ENCODE data around the gene HLCS. TPM values are rescaled to one million over a fixed set of nuclear protein-coding genes. Genes with fewer than 3 reads are reported as not detected.

HLCS gene
- total RNA-seq, 2 donors from 2014 or later, result 17.5 to 29.3 TPM

DNA sequence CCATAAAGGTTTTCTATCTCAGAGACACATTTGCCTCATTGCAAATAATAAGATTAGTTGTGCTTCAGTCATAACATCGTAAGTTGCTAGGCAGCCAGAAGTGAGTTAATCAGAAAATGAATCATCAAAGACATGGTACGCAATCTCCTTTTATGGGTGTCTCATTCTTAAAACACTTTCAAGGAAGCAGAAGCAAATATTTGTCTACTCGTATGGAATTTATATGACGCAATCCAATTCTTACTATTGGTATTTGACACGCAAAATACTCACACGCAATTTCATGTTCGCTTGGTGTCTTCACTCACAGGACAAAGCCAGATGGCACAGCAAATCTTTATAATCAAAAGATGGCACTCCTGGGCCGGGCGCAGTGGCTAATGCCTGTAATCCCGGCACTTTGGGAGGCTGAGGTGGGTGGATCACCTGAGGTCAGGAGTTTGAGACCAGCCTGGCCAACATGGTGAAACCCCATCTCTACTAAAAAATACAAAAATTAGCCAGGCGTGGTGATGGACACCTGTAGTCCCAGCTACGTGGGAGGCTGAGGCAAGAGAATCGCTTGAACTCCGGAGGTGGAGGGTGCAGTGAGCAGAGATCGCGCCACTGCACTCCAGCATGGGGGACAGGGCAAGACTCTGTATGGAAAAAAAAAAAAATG lies 56.4 kb downstream of the HLCS start:
- no peak for ATAC-seq (ENCODE audit: insufficient number of reproducible peaks, low FRiP score, low read depth)
- no peak for DNase-seq (ENCODE audit: low spot score)
- Histone ChIP-seq H3K4me1 (ENCODE audit: control insufficient read depth in 1 of 2, low read depth in 2 of 2) (no peaks in the 10 kb centered on the region), H3K36me3 (no peaks in the 10 kb centered on the region), H3K27me3 (replicated peaks; ENCODE audit: insufficient read depth) (no peaks in the 10 kb centered on the region), H3K9me3 (no peaks in the 10 kb centered on the region), H3K4me3 (no peak overlapping the region), H3K27ac (no peak overlapping the region)
- TF ChIP-seq, protein P1, sequence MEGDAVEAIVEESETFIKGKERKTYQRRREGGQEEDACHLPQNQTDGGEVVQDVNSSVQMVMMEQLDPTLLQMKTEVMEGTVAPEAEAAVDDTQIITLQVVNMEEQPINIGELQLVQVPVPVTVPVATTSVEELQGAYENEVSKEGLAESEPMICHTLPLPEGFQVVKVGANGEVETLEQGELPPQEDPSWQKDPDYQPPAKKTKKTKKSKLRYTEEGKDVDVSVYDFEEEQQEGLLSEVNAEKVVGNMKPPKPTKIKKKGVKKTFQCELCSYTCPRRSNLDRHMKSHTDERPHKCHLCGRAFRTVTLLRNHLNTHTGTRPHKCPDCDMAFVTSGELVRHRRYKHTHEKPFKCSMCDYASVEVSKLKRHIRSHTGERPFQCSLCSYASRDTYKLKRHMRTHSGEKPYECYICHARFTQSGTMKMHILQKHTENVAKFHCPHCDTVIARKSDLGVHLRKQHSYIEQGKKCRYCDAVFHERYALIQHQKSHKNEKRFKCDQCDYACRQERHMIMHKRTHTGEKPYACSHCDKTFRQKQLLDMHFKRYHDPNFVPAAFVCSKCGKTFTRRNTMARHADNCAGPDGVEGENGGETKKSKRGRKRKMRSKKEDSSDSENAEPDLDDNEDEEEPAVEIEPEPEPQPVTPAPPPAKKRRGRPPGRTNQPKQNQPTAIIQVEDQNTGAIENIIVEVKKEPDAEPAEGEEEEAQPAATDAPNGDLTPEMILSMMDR (IDR thresholded peaks at IDR 0.05), result no peak

DNA sequence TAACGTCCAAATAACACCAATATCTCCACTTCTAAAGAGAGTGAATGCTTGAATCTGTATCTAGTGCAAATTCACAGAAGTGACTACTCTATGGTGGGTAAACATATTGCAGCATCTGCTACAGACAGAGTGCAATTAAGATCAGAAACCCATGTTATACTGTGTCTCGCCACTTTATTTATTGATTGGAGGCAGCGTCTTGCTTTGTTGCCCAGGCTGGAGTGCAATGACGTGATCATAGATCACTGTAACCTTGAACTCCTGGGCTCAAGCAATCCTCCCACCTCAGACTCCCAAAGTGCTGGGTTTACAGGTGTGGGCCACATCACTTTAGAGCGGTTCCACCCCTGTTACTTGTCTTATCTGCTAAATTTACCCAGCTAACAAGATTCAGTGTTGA lies 57.0 kb downstream of the HLCS start:
- no peaks in the 10 kb centered on the region for H3K4me1 ChIP-seq (ENCODE audit: control insufficient read depth in 1 of 2, low read depth in 2 of 2)
- ATAC-seq (ENCODE audit: insufficient number of reproducible peaks, low FRiP score, low read depth) (no peak), DNase-seq (ENCODE audit: low spot score) (no peak)
- no peaks in the 10 kb centered on the region for H3K9me3 ChIP-seq
- H3K4me3 ChIP-seq, result no peak overlapping the region
- TF ChIP-seq, protein P1 (IDR thresholded peaks at IDR 0.05), result no peak
- H3K27ac ChIP-seq, result no peak overlapping the region
- H3K36me3 ChIP-seq, result no peaks in the 10 kb centered on the region
- no peaks in the 10 kb centered on the region for H3K27me3 ChIP-seq (replicated peaks; ENCODE audit: insufficient read depth)

DNA sequence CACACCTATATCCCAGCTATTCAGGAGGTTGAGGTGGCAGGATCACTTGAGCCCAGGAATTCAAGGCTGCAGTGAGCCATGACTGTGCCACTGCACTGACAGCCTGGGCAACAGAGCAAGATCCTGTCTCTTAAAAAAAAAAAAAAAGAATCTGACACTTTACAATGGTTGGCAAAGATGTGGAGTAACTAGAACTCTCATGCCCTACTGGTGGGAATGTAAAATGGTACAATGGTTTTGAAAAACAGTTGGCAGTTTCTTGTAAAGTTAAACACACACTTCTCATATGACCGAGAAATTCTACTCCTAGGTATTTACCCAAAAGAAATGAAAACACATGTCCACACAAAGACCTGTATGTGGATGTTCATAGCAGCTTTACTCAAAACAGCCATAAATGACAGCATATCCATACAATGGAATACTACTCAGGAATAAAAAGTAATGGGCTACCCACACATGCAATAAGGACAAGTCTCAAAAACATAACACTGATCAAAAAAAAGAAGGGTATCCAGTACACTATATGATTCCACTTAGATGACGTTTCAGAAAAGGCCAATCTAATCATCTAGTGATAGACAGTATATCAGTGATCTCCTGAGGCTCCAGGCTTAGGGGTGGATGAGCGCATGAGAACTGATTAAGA lies 58.1 kb downstream of the HLCS start:
- Histone ChIP-seq H3K36me3 (no peaks in the 10 kb centered on the region), H3K4me1 (ENCODE audit: control insufficient read depth in 1 of 2, low read depth in 2 of 2) (no peaks in the 10 kb centered on the region), H3K9me3 (no peaks in the 10 kb centered on the region), H3K27me3 (replicated peaks; ENCODE audit: insufficient read depth) (no peaks in the 10 kb centered on the region), H3K4me3 (no peak overlapping the region), H3K27ac (no peak overlapping the region)
- no peak for ATAC-seq (ENCODE audit: insufficient number of reproducible peaks, low FRiP score, low read depth)
- TF ChIP-seq, protein P1 (IDR thresholded peaks at IDR 0.05), result no peak
- no peak for DNase-seq (ENCODE audit: low spot score)

DNA sequence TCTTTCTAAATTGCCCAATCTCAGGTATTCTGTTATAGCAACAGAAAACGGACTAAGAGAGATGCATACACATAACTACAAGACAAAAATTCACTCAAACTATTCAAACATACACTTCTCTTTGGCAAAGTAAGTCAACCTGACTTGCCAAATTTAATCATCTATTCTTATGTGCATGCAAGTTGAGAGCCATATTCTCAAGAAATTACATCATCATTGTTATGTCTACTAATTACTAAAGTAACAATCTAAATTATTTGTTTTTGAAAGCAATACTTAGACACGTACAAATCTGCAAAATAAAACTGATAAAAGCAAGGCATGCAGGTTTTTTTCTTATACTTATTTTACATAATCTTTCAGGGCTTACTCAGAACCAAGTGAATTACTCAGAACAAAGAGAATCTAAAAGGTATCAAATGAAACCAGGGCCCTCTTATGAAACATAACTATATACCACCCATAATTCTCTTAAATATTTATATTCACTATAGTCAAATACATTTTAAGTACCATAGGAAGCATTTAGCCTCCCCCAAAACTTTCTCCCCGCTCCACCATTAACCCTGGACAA lies 62.3 kb downstream of the HLCS start:
- Histone ChIP-seq H3K4me1 (ENCODE audit: control insufficient read depth in 1 of 2, low read depth in 2 of 2) (no peaks in the 10 kb centered on the region), H3K27me3 (replicated peaks; ENCODE audit: insufficient read depth) (no peaks in the 10 kb centered on the region), H3K36me3 (no peaks in the 10 kb centered on the region), H3K4me3 (no peak overlapping the region), H3K27ac (no peak overlapping the region), H3K9me3 (no peaks in the 10 kb centered on the region)
- DNase-seq (ENCODE audit: low spot score) (no peak), ATAC-seq (ENCODE audit: insufficient number of reproducible peaks, low FRiP score, low read depth) (no peak)
- TF ChIP-seq, protein P1 (IDR thresholded peaks at IDR 0.05), result no peak

DNA sequence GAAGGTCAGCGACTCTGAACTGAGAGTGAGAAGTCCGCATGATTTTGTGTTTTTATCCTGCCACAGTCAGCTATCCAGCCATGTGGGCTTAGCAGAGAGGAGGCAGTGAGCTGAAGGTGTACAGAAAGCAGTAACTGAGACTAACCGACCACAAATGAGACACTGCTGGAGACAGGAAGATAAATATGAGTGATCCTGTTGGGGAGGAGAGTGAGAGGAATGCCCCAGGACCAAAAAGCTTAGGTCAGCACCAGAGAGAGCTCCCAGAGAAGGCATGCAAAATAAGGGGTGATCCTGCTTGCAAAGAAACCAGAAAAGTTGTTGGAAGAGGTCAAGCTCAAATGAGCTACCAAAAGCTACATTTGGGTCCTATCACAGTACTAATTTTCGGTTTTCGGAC lies 63.7 kb downstream of the HLCS start:
- Histone ChIP-seq H3K9me3 (no peaks in the 10 kb centered on the region), H3K27me3 (replicated peaks; ENCODE audit: insufficient read depth) (no peaks in the 10 kb centered on the region), H3K4me1 (ENCODE audit: control insufficient read depth in 1 of 2, low read depth in 2 of 2) (no peaks in the 10 kb centered on the region), H3K27ac (no peak overlapping the region), H3K4me3 (no peak overlapping the region), H3K36me3 (no peaks in the 10 kb centered on the region)
- DNase-seq (ENCODE audit: low spot score) (no peak), ATAC-seq (ENCODE audit: insufficient number of reproducible peaks, low FRiP score, low read depth) (no peak)
- TF ChIP-seq, protein P1 (IDR thresholded peaks at IDR 0.05), result no peak

Measured in thoracic aorta (tissue), 2 donors.